Measurements from ENCODE around the gene ABHD17B. TPM values are rescaled to one million over a fixed set of nuclear protein-coding genes. Genes with fewer than 3 reads are reported as not detected.

ABHD17B gene
- total RNA-seq, 3 donors from 2014 or later (not counting 1 experiment from before 2014, with no cell fraction given), result 28.7 to 34.4 (median 30.3) TPM

- intact Hi-C loops (cut with micrococcal nuclease), result no loop called here
- Histone ChIP-seq H3K27me3 (ENCODE audit: control insufficient read depth, insufficient read depth, low read length) (no peaks in the 10 kb centered on the region), H3K4me3 (ENCODE audit: low read length) (no peak overlapping the region), H3K9me3 (ENCODE audit: control insufficient read depth, insufficient read depth, low read length) (peaks cover 12% of the 10 kb centered on the region), H3K27ac (ENCODE audit: low read length) (no peak overlapping the region), H3K4me1 (ENCODE audit: control insufficient read depth, insufficient read depth, low read length) (no peaks in the 10 kb centered on the region), H3K36me3 (ENCODE audit: control insufficient read depth, insufficient read depth, low read length) (peaks cover 4% of the 10 kb centered on the region)
- Mint-ChIP-seq H3K36me3 (peaks cover 20% of the 10 kb centered on the region), H3K4me1 (peaks cover 35 to 41% of the 10 kb centered on the region in 2 donors), H3K27me3 (ENCODE audit: low read depth in 2 of 2) (no peaks in the 10 kb centered on the region), H3K4me3 (no peak overlapping the region), H3K27ac (no peak overlapping the region), H3K9me3 (peaks cover 6 to 8% of the 10 kb centered on the region in 2 donors)
- ATAC-seq (no peak), DNase-seq (no peak)
- no peak for TF ChIP-seq CTCF (IDR thresholded peaks at IDR 0.05)
- WGBS (ENCODE audit: insufficient coverage), result 100% methylated on average over 6 of the region's 6 CpGs
Observed at GRCh38 chr9:71875345-71875744, 35.6 kb downstream of the ABHD17B start.

GRCh38 chr9:71863631-71864030 is 47.4 kb downstream of the ABHD17B start:
- no peak overlapping the region for H3K4me3 ChIP-seq (ENCODE audit: low read length)
- H3K4me1 Mint-ChIP-seq, result peaks cover 3 to 8% of the 10 kb centered on the region in 2 donors
- 100% methylated on average over 1 of the region's 1 CpG for WGBS (ENCODE audit: insufficient coverage)
- ATAC-seq (no peak), DNase-seq (no peak)
- H3K36me3 ChIP-seq (ENCODE audit: control insufficient read depth, insufficient read depth, low read length), result peaks cover 15% of the 10 kb centered on the region
- no peak for TF ChIP-seq CTCF (IDR thresholded peaks at IDR 0.05)
- no peak overlapping the region for H3K27ac ChIP-seq (ENCODE audit: low read length)
- no peak overlapping the region for H3K27ac Mint-ChIP-seq
- peaks cover 7% of the 10 kb centered on the region for H3K9me3 ChIP-seq (ENCODE audit: control insufficient read depth, insufficient read depth, low read length)
- peaks cover 15% of the 10 kb centered on the region for H3K36me3 Mint-ChIP-seq
- H3K9me3 Mint-ChIP-seq, result peaks cover 0 to 3% of the 10 kb centered on the region in 2 donors
- H3K27me3 Mint-ChIP-seq (ENCODE audit: low read depth in 2 of 2), result no peaks in the 10 kb centered on the region
- no peaks in the 10 kb centered on the region for H3K27me3 ChIP-seq (ENCODE audit: control insufficient read depth, insufficient read depth, low read length)
- H3K4me3 Mint-ChIP-seq, result no peak overlapping the region
- no peaks in the 10 kb centered on the region for H3K4me1 ChIP-seq (ENCODE audit: control insufficient read depth, insufficient read depth, low read length)
- intact Hi-C loops (cut with micrococcal nuclease), result loop anchor here (5.0 kb wide), 1 partner anchor 49 kb away; the partner anchor contains the start of genes ABHD17B and C9orf85

- H3K36me3 Mint-ChIP-seq, result peaks cover 15% of the 10 kb centered on the region
Observed at GRCh38 chr9:71861618-71862017, 49.4 kb downstream of the ABHD17B start.

More at GRCh38 chr9:71861618-71862017, 49.4 kb downstream of the ABHD17B start:
- H3K4me1 Mint-ChIP-seq, result peaks cover 6 to 7% of the 10 kb centered on the region in 2 donors
- peaks cover 7% of the 10 kb centered on the region for H3K9me3 ChIP-seq (ENCODE audit: control insufficient read depth, insufficient read depth, low read length)
- H3K27ac Mint-ChIP-seq, result no peak overlapping the region
- no peak overlapping the region for H3K4me3 ChIP-seq (ENCODE audit: low read length)
- H3K4me1 ChIP-seq (ENCODE audit: control insufficient read depth, insufficient read depth, low read length), result no peaks in the 10 kb centered on the region
- no peak overlapping the region for H3K4me3 Mint-ChIP-seq
- peaks cover 8% of the 10 kb centered on the region for H3K36me3 ChIP-seq (ENCODE audit: control insufficient read depth, insufficient read depth, low read length)
- WGBS (ENCODE audit: insufficient coverage), result 90% methylated on average over 2 of the region's 3 CpGs
- ATAC-seq (no peak), DNase-seq (no peak)
- intact Hi-C loops (cut with micrococcal nuclease), result loop anchor here (5.0 kb wide), 1 partner anchor 51 kb away; the partner anchor contains the start of genes ABHD17B and C9orf85
- H3K9me3 Mint-ChIP-seq, result peaks cover 0 to 3% of the 10 kb centered on the region in 2 donors
- TF ChIP-seq CTCF (IDR thresholded peaks at IDR 0.05), result no peak
- no peaks in the 10 kb centered on the region for H3K27me3 ChIP-seq (ENCODE audit: control insufficient read depth, insufficient read depth, low read length)
- no peak overlapping the region for H3K27ac ChIP-seq (ENCODE audit: low read length)
- no peaks in the 10 kb centered on the region for H3K27me3 Mint-ChIP-seq (ENCODE audit: low read depth in 2 of 2)
